K562 (cell line): ENCODE data around the gene MERTK. TPM values are rescaled to one million over a fixed set of nuclear protein-coding genes. Genes with fewer than 3 reads are reported as not detected.
A peak's percentile ranks its signal among the peaks of the same experiment; 100 is the strongest.

Experiments used
- CCAR2 ChIP-seq: fragments of 200-400 bp; formaldehyde crosslinking; IDR thresholded peaks from 2 replicates; pipeline ENCODE4 v1.6.1; 2017; ENCODE audit warnings: mild to moderate bottlenecking, low read depth, low read length
- ETS2 ChIP-seq: IDR thresholded peaks from 2 replicates; pipeline ENCODE4 v1.6.1; 2016; ENCODE audit warnings: borderline replicate concordance, missing genetic modification characterization, mild to moderate bottlenecking, moderate library complexity, missing compliant biosample characterization; ENCODE audit not compliant: poor library complexity, severe bottlenecking
- HNRNPH1 ChIP-seq: fragments of 200-400 bp; formaldehyde crosslinking; optimal IDR thresholded peaks from 2 replicates; pipeline ENCODE3; 2017; ENCODE audit warnings: low read depth, mild to moderate bottlenecking, low read length, moderate library complexity
- MTA2 ChIP-seq: fragments of 450-650 bp; IDR thresholded peaks from 2 replicates; pipeline ENCODE4 v1.6.1; 2016; ENCODE audit warnings: low read depth
- NCOA1 ChIP-seq: fragments of 450-650 bp; IDR thresholded peaks from 2 replicates; pipeline ENCODE4 v1.6.1; 2016; ENCODE audit warnings: low read depth
- PHF8 ChIP-seq: fragments of 200-600 bp; sonication (generic); IDR thresholded peaks from 2 replicates; pipeline ENCODE4 v1.6.1; 2012; ENCODE audit warnings: mixed run types, mild to moderate bottlenecking, inconsistent platforms, low read length, moderate library complexity, borderline replicate concordance
- RCOR1 ChIP-seq, 2 experiments: IDR thresholded peaks; 2 replicates each; pipeline ENCODE4 v1.6.1; 2012; ENCODE audit warnings: low read depth in 2 of 2, low read length in 2 of 2, borderline replicate concordance in 1 of 2, improper control_type of control experiment in 1 of 2
- SRSF7 ChIP-seq: fragments of 200-400 bp; formaldehyde crosslinking; optimal IDR thresholded peaks from 2 replicates; pipeline ENCODE3; 2017; ENCODE audit warnings: mild to moderate bottlenecking, low read depth, low read length
- TBL1XR1 ChIP-seq, 2 experiments: IDR thresholded peaks; 2 replicates each; pipeline ENCODE4 v1.6.1; 2012; ENCODE audit warnings: improper control_type of control experiment in 2 of 2, low read length in 2 of 2, mild to moderate bottlenecking in 1 of 2
- ZKSCAN1 ChIP-seq: fragments of 150-350 bp; IDR thresholded peaks from 2 replicates; pipeline ENCODE4 v1.6.1; 2016; ENCODE audit warnings: low read depth, low read length
- polyA plus RNA-seq, 8 experiments: library from polyadenylated mRNA; depleted of rRNA in 4 of 8; stranded (reverse) in 5 of 8; unstranded in 3 of 8; fragments of >200 nt; fragmentation: Nextera tagmentation in 2 of 8; fragmentation: Illumina TruSeq in 1 of 8; extraction: Ambion mirVana in 2 of 8; extraction: Trizol in 1 of 8; gene quantifications; 2 replicates each; pipeline versions ENCODE4 v1.2.1 to v1.2.3, GENCODE V29; 2011 to 2014; ENCODE audit warnings: inconsistent platforms in 1 of 8, missing spikeins in 1 of 8
- total RNA-seq, 7 experiments: library from RNA; depleted of rRNA in 6 of 7; stranded (reverse); fragments of >200 nt in 6 of 7; fragmentation: Illumina TruSeq in 2 of 7; extraction: Trizol in 2 of 7; gene quantifications; 2 replicates each; pipeline versions ENCODE4 v1.2.1 to v1.2.3, GENCODE V29; 2011 to 2021; ENCODE audit warnings: low replicate concordance in 1 of 7
- TF ChIP-seq, protein P1 (sequence below): fragments of 250-450 bp; sonication (Bioruptor Pico); IDR thresholded peaks from 2 replicates; pipeline ENCODE4 v1.9.0; 2021; ENCODE audit warnings: mild to moderate bottlenecking, inconsistent platforms
- TF ChIP-seq, protein P2 (sequence below): IDR thresholded peaks from 2 replicates; pipeline ENCODE4 v1.6.1; 2011; ENCODE audit warnings: borderline replicate concordance, low read depth, mild to moderate bottlenecking, moderate library complexity, low read length; ENCODE audit not compliant: insufficient read depth, poor library complexity, severe bottlenecking
- TF ChIP-seq, protein P3 (sequence below): sonication (generic); formaldehyde crosslinking; IDR thresholded peaks from 2 replicates; pipeline ENCODE4 v1.9.0; 2022; ENCODE audit warnings: mild to moderate bottlenecking, missing genetic modification reagents
- TF ChIP-seq, protein P4 (sequence below), 2 experiments: IDR thresholded peaks; 2 replicates each; pipeline ENCODE4 v1.6.1; 2012; ENCODE audit warnings: improper control_type of control experiment in 2 of 2, low read depth in 2 of 2, low read length in 2 of 2, borderline replicate concordance in 1 of 2
- TF ChIP-seq, protein P5 (sequence below): fragments of 450-650 bp; formaldehyde crosslinking; IDR thresholded peaks from 2 replicates; pipeline ENCODE4 v1.4.0; 2020; ENCODE audit warnings: mild to moderate bottlenecking, moderate library complexity

The MERTK gene
- total and polyA plus RNA-seq, 9 of the 15 experiments (the other 6 are each of a cell fraction or from before 2014, with no cell fraction given) = 0.23 to 1.6 (median 0.74) TPM

DNA sequence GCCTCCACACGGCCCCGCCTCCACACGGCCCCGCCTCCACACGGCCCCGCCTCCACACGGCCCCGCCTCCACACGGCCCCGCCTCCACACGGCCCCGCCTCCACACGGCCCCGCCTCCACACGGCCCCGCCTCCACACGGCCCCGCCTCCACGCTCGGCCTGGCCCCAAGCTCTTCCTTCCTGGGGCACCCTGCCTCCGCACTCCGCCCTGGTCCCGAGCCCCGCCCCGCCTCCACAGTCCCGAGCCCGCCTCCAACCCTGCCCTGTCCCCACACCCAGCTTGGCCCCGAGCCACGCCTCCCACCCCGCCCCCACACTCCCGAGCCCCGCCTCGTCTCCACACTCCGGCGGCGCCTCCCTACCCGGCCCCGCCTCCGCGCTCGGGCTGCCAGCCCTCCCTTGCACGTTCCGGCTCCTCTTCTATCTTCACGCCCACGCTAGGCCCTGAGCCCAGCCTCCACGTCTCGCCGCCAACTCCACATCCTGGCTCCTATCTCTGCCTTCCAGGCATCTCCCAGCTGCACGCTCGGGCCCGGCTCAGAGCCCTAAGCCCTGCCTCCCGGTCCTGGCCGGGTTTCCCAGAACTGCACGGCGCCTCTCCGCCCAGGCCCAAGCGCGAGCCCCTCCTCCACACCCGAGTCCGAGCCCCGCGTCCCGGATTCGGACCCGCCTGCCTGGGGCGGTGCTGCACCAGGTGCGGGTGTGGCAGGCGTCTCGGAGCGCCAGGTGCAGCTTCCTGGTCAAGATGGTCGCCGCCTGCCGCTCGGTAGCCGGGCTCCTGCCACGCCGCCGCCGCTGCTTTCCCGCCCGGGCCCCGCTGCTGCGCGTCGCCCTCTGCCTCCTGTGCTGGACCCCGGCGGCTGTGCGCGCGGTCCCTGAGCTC is 156.7 kb downstream of the MERTK start, which contains the start of gene TMEM87B (continued):
- TF ChIP-seq CCAR2 (no peak), RCOR1 (IDR thresholded peaks at IDR 0.05; ENCODE audit: borderline replicate concordance in 1 of 2, low read depth in 2 of 2, low read length in 2 of 2) (peak in 1 of 2 experiments; percentile 89; a peak in 2 of 4 replicates), TBL1XR1 (IDR thresholded peaks at IDR 0.05; ENCODE audit: low read length in 2 of 2) (peak; percentile 65 to 91; a peak in 3 of 4 replicates), MTA2 (peak; percentile 84), NCOA1 (peak; percentile 80; the same call in 1 of the 2 replicates), ZKSCAN1 (no peak), SRSF7 (no peak), PHF8 (peak; percentile 60; the same call in 1 of the 2 replicates), HNRNPH1 (no peak), ETS2 (tag) (no peak)
- TF ChIP-seq, protein P1, sequence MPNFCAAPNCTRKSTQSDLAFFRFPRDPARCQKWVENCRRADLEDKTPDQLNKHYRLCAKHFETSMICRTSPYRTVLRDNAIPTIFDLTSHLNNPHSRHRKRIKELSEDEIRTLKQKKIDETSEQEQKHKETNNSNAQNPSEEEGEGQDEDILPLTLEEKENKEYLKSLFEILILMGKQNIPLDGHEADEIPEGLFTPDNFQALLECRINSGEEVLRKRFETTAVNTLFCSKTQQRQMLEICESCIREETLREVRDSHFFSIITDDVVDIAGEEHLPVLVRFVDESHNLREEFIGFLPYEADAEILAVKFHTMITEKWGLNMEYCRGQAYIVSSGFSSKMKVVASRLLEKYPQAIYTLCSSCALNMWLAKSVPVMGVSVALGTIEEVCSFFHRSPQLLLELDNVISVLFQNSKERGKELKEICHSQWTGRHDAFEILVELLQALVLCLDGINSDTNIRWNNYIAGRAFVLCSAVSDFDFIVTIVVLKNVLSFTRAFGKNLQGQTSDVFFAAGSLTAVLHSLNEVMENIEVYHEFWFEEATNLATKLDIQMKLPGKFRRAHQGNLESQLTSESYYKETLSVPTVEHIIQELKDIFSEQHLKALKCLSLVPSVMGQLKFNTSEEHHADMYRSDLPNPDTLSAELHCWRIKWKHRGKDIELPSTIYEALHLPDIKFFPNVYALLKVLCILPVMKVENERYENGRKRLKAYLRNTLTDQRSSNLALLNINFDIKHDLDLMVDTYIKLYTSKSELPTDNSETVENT (CRISPR knock-in tag) = 0 out of 2 replicates have a peak, but pooled peaks have one; percentile 24
- TF ChIP-seq, protein P2, sequence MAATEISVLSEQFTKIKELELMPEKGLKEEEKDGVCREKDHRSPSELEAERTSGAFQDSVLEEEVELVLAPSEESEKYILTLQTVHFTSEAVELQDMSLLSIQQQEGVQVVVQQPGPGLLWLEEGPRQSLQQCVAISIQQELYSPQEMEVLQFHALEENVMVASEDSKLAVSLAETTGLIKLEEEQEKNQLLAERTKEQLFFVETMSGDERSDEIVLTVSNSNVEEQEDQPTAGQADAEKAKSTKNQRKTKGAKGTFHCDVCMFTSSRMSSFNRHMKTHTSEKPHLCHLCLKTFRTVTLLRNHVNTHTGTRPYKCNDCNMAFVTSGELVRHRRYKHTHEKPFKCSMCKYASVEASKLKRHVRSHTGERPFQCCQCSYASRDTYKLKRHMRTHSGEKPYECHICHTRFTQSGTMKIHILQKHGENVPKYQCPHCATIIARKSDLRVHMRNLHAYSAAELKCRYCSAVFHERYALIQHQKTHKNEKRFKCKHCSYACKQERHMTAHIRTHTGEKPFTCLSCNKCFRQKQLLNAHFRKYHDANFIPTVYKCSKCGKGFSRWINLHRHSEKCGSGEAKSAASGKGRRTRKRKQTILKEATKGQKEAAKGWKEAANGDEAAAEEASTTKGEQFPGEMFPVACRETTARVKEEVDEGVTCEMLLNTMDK = no peak
- TF ChIP-seq, protein P3, sequence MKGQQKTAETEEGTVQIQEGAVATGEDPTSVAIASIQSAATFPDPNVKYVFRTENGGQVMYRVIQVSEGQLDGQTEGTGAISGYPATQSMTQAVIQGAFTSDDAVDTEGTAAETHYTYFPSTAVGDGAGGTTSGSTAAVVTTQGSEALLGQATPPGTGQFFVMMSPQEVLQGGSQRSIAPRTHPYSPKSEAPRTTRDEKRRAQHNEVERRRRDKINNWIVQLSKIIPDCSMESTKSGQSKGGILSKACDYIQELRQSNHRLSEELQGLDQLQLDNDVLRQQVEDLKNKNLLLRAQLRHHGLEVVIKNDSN (CRISPR knock-in tag) = peak; percentile 30; the same call in 1 of the 2 replicates
- TF ChIP-seq, protein P4, sequence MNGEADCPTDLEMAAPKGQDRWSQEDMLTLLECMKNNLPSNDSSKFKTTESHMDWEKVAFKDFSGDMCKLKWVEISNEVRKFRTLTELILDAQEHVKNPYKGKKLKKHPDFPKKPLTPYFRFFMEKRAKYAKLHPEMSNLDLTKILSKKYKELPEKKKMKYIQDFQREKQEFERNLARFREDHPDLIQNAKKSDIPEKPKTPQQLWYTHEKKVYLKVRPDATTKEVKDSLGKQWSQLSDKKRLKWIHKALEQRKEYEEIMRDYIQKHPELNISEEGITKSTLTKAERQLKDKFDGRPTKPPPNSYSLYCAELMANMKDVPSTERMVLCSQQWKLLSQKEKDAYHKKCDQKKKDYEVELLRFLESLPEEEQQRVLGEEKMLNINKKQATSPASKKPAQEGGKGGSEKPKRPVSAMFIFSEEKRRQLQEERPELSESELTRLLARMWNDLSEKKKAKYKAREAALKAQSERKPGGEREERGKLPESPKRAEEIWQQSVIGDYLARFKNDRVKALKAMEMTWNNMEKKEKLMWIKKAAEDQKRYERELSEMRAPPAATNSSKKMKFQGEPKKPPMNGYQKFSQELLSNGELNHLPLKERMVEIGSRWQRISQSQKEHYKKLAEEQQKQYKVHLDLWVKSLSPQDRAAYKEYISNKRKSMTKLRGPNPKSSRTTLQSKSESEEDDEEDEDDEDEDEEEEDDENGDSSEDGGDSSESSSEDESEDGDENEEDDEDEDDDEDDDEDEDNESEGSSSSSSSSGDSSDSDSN (IDR thresholded peaks at IDR 0.05; ENCODE audit: borderline replicate concordance in 1 of 2, low read depth in 2 of 2, low read length in 2 of 2) = peak; percentile 92 to 98
- TF ChIP-seq, protein P5, sequence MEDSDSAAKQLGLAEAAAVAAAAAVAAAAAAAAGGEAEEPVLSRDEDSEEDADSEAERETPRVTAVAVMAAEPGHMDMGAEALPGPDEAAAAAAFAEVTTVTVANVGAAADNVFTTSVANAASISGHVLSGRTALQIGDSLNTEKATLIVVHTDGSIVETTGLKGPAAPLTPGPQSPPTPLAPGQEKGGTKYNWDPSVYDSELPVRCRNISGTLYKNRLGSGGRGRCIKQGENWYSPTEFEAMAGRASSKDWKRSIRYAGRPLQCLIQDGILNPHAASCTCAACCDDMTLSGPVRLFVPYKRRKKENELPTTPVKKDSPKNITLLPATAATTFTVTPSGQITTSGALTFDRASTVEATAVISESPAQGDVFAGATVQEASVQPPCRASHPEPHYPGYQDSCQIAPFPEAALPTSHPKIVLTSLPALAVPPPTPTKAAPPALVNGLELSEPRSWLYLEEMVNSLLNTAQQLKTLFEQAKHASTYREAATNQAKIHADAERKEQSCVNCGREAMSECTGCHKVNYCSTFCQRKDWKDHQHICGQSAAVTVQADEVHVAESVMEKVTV (CRISPR knock-in tag) = no peak
